ENCODE measurements around the gene MCEE.
A peak's percentile ranks its signal among the peaks of the same experiment; 100 is the strongest.
"Not testable (repeated sequence)": the region's sequence is repeated elsewhere in the genome, so short reads cannot be mapped to it uniquely, and the experiment has no call there.

The MCEE gene

GRCh38 chr2:71126957-71127356 is 3.1 kb downstream of the MCEE start:
- no peak for DNase-seq (ENCODE audit: low read depth)

GRCh38 chr2:71125506-71126294 is 4.3 kb downstream of the MCEE start:
- no peak for DNase-seq (ENCODE audit: low read depth)

GRCh38 chr2:71122387-71123298 is 7.4 kb downstream of the MCEE start:
- DNase-seq (ENCODE audit: low read depth) = no peak

- DNase-seq (ENCODE audit: low read depth) = no peak
Measured at GRCh38 chr2:71121479-71121878, 8.6 kb downstream of the MCEE start.

GRCh38 chr2:71120195-71120594 is 9.8 kb downstream of the MCEE start:
- no peak for DNase-seq (ENCODE audit: low read depth)

- no peak for DNase-seq (ENCODE audit: low read depth)
Measured at GRCh38 chr2:71117063-71117462, 13.0 kb downstream of the MCEE start.

GRCh38 chr2:71113843-71114242 is 16.2 kb downstream of the MCEE start:
- DNase-seq (ENCODE audit: low read depth) = no peak

GRCh38 chr2:71108091-71108490 is 21.9 kb downstream of the MCEE start:
- DNase-seq (ENCODE audit: low read depth) = no peak

GRCh38 chr2:71106463-71106862 is 23.6 kb downstream of the MCEE start:
- DNase-seq (ENCODE audit: low read depth) = not testable (repeated sequence)

- DNase-seq (ENCODE audit: low read depth) = no peak
Measured at GRCh38 chr2:71103809-71104208, 26.2 kb downstream of the MCEE start.

- DNase-seq (ENCODE audit: low read depth) = no peak
Measured at GRCh38 chr2:71102981-71103681, 26.9 kb downstream of the MCEE start.

- DNase-seq (ENCODE audit: low read depth) = no peak
Measured at GRCh38 chr2:71101656-71102055, 28.4 kb downstream of the MCEE start.

- peak; percentile 47 for DNase-seq (ENCODE audit: low read depth)
Measured at GRCh38 chr2:71100195-71100964, 29.6 kb downstream of the MCEE start.

- not testable (repeated sequence) for DNase-seq (ENCODE audit: low read depth)
Measured at GRCh38 chr2:71092491-71093260, 37.4 kb downstream of the MCEE start.

- DNase-seq (ENCODE audit: low read depth) = not testable (repeated sequence)
Measured at GRCh38 chr2:71091808-71092207, 38.2 kb downstream of the MCEE start.

GRCh38 chr2:71089475-71089874 is 40.6 kb downstream of the MCEE start:
- not testable (repeated sequence) for DNase-seq (ENCODE audit: low read depth)

- DNase-seq (ENCODE audit: low read depth) = not testable (repeated sequence)
Measured at GRCh38 chr2:71085325-71086003, 44.6 kb downstream of the MCEE start.

GRCh38 chr2:71083752-71084312 is 46.2 kb downstream of the MCEE start:
- DNase-seq (ENCODE audit: low read depth) = not testable (repeated sequence)

GRCh38 chr2:71083297-71083696 is 46.7 kb downstream of the MCEE start:
- not testable (repeated sequence) for DNase-seq (ENCODE audit: low read depth)

Data from fibroblast of the conjunctiva (primary cell).